Measurements from ENCODE around the gene FOXB1.

DNA sequence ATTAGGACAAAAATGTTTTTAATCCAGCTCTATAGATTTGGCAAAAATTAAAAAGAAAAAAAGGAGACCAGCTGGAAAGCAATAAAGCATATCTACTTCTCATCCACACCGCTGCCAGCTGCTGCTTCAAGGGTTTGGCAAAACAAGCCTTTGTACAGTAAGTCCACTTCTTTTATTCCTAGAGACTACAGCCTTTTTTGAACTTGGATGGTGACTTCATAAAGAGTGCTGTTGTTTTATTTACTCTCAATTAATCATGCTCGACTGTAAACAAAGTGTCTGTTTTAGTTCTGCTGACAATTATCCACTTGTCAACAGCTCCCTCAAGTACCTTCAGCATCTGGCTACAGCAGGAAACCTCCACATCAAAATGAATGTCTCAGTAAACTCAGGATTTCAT lies 12.3 kb upstream of the FOXB1 start:
- TF ChIP-seq, protein P1, sequence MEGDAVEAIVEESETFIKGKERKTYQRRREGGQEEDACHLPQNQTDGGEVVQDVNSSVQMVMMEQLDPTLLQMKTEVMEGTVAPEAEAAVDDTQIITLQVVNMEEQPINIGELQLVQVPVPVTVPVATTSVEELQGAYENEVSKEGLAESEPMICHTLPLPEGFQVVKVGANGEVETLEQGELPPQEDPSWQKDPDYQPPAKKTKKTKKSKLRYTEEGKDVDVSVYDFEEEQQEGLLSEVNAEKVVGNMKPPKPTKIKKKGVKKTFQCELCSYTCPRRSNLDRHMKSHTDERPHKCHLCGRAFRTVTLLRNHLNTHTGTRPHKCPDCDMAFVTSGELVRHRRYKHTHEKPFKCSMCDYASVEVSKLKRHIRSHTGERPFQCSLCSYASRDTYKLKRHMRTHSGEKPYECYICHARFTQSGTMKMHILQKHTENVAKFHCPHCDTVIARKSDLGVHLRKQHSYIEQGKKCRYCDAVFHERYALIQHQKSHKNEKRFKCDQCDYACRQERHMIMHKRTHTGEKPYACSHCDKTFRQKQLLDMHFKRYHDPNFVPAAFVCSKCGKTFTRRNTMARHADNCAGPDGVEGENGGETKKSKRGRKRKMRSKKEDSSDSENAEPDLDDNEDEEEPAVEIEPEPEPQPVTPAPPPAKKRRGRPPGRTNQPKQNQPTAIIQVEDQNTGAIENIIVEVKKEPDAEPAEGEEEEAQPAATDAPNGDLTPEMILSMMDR (IDR thresholded peaks at IDR 0.05), result no peak
- TF ChIP-seq EP300 (IDR thresholded peaks at IDR 0.05), result no peak
